Measurements from ENCODE around the gene HOTAIR.

The HOTAIR gene

DNA sequence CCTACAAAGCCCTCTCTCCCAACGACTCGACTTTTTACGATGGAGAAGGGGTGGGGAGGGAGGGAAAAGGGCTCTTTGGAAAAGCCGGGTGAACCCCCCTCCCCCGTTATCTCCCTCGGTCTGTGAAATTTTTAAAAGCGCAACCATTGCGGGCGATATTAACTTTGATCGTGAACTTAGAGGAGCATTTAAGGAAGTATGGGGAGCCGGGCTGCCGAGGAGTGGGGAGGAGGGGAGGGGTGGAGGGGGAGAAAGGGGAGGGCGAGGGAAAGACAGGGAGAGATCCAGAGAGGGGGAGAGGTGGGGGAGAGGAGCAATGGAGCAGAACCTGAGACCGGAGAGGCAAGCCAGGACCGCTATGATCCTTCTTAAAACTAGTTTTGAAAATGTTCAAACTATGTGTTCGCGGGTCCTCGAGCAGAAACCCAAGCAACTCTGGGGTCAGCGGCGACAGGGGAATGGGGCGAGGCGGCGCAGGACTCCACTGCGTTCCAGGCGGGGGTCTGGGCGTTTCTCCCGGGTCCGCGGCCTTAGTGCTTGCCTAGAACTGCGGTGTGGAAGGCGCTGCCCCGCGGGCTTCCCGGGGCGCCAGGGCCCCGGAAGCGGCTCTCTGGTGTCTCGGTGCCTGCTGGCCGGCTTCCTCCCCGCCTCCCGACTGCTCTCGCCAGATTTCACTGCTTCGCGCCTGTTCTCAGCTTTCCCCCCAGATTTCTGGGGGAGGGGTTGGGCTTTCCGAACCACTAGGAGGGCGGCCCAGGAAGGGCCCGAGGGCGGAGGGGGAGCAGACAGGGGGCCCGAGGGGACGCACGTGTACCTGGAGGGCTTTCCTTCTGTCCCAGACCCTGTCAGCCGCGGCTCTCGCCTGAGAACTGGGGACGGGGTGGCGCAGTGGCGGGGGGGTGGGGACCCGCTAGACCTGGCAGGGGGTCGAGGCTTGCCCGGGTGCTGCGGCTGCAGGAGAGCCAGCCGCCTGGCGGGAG lies at the start of gene HOTAIR:
HOTAIR (minus strand) TSS at position 871 of the 980 bp plus-strand sequence.
- no peak for DNase-seq (ENCODE audit: extremely low read depth in 1 of 2, low read depth in 1 of 2)

- DNase-seq (ENCODE audit: extremely low read depth in 1 of 2, low read depth in 1 of 2), result no peak
These were observed 49.4 kb upstream of the HOTAIR start for GRCh38 chr12:54024127-54024526.

GRCh38 chr12:54022960-54023884 lies 48.5 kb upstream of the HOTAIR start:
- DNase-seq (ENCODE audit: extremely low read depth in 1 of 2, low read depth in 1 of 2), result no peak

DNA sequence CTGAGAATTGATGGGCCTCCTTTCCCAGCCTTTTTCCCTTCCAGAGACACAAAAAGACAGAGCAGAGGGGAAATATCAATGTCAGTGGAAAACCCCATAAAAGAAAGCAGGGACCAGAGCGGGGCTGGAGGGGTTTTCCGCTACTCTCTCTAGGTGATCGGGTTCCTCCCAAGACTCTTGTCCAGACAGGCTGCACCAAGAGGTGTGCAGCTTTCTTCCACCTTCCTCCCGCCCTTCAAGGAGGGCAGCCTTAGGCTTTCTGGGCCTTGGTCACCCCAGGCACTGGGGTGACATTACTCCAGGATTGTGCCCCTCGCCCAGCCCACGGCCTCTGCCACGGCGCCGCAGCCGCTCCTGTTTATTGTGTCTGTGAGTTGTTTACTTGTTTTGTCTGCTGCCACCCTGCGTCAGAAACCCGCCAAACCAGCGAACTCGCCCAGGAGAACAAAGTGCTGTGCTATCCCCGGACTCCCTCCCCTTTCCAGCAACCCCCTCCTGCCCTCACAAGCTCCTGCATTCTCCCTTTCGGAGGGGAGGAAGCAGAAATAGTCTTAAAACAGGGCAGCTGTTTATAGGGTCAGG lies 46.8 kb upstream of the HOTAIR start:
- DNase-seq (ENCODE audit: extremely low read depth in 1 of 2, low read depth in 1 of 2), result no peak

GRCh38 chr12:54020591-54021405 lies 46.0 kb upstream of the HOTAIR start:
- no peak for DNase-seq (ENCODE audit: extremely low read depth in 1 of 2, low read depth in 1 of 2)

- no peak for DNase-seq (ENCODE audit: extremely low read depth in 1 of 2, low read depth in 1 of 2)
These were observed 45.3 kb upstream of the HOTAIR start for GRCh38 chr12:54019924-54020590.

- DNase-seq (ENCODE audit: extremely low read depth in 1 of 2, low read depth in 1 of 2), result no peak
These were observed 44.5 kb upstream of the HOTAIR start for GRCh38 chr12:54019091-54019811.

DNA sequence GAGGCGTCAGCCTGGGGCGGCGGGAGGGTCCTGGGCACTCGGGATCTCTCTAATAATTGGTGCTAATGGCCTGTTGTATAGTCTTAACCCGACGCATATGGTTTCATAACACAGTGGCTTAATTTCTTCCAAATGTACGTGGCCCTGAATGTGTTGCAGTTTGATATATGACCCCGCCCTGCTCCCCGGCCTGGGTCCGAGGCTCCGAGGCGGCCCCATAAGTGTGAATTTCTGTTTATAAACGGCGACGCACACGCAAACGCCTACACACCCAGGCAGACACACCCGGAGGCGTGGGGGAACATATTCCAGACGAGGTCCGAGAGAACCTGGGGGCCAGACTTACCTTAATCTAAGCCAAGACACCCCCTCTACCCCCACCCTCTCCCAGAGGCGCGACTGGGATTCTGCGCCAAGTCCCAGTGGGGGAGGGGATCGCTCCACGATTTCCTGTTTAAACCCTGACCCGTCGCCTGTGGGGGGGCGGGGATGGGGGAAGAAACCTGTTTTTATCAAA lies 43.8 kb upstream of the HOTAIR start:
- no peak for DNase-seq (ENCODE audit: extremely low read depth in 1 of 2, low read depth in 1 of 2)

DNA sequence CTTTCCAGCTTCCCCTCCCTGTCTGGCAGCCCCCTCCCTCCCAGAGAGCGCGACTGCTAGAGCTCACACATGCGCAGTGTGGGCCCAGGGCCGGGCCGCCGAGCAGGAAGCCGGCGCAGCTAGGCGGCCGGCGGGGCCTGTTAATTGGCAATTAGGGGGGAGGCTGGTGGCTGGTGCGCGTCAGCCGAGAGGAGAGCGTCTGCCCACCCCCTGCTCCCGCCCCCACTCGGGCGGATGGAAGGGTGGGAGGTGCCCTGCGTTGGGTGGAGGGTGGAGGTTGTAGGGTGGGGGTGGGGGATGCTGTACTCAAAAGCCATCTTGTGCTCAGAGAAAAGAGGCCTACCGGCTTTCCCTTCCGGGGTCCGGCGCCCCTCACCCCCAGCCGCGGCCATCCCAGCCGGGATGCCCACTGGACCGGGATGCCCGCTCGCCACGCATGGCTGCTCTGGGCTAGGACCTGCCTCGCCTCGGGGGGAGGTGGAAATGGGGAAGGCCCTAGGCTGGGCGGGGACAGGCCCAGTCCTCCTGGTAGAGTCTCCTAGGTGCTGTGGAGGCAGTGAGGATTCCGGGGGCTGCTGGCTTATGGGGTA lies 43.2 kb upstream of the HOTAIR start:
- peak; percentile 47 to 54 for DNase-seq (ENCODE audit: extremely low read depth in 1 of 2, low read depth in 1 of 2)

DNA sequence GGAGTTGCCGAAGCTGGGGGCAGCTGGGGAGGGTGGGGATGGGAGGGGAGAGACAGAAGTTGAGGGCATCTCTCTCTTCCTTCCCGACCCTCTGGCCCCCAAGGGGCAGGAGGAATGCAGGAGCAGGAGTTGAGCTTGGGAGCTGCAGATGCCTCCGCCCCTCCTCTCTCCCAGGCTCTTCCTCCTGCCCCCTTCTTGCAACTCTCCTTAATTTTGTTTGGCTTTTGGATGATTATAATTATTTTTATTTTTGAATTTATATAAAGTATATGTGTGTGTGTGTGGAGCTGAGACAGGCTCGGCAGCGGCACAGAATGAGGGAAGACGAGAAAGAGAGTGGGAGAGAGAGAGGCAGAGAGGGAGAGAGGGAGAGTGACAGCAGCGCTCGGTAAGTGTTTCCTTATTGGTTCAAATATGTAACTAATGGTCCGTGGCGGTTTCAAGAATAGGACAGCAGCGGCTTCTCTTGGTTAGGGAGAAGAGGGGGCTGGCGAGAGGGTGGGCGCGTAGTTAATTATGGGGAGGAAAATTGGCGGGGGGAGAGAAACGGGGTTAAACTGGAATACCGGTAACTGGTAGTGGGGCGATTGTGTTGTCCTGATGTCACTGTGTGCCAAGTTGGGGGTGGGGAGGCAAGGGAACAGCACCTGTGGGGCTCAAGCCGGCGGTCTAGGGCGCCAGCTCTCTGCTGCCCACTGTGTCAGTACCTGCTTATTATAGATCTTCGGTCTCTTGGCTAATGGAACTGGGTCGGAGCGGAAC lies 42.5 kb upstream of the HOTAIR start:
- no peak for DNase-seq (ENCODE audit: extremely low read depth in 1 of 2, low read depth in 1 of 2)

GRCh38 chr12:54016478-54016964 lies 41.8 kb upstream of the HOTAIR start:
- DNase-seq (ENCODE audit: extremely low read depth in 1 of 2, low read depth in 1 of 2), result no peak

GRCh38 chr12:54016051-54016450 lies 41.3 kb upstream of the HOTAIR start:
- no peak for DNase-seq (ENCODE audit: extremely low read depth in 1 of 2, low read depth in 1 of 2)

DNA sequence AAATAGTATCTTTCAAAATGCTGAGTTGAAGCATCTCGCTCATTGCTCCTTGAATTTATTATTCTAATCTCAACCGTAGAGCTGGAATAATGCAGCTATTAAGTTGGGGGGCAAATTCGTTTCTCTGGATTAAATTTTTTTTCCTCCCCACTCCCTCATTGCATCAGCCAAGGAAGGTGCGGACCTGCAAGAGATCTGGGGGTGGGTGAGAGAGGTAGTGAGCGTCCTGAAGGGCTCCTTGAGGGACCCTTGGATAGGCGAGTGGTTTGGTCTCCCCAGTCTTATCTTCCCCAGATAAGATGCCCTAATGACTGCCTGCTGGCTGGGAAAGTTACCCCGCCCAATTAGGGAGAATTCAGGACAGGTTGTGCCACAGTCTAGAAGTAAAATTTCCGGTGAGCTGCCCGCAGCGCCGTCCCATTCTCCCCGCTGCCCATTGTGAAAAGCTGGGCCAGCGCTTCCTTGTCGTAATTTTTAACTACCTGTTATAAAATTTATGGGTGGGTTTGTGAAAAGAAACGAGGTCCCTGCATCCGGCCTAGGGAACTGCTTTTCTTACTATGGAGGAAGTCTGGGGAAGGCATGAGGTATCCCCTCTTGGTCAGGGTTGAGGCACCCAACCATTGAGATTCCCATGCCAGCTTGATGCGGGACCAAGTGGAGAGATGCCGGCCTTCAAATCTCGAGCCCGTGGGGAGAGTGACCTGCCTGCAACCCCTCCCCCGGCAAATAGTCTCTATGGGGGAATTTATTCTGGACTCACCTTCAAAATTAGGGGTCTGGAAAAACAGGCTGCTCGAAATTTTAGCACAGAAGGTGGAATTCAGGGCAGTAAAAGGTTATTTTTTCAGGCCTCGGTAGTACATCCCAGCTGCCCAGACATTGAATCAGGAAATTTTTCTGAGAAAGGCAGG lies 40.5 kb upstream of the HOTAIR start:
- DNase-seq (ENCODE audit: extremely low read depth in 1 of 2, low read depth in 1 of 2), result no peak

DNA sequence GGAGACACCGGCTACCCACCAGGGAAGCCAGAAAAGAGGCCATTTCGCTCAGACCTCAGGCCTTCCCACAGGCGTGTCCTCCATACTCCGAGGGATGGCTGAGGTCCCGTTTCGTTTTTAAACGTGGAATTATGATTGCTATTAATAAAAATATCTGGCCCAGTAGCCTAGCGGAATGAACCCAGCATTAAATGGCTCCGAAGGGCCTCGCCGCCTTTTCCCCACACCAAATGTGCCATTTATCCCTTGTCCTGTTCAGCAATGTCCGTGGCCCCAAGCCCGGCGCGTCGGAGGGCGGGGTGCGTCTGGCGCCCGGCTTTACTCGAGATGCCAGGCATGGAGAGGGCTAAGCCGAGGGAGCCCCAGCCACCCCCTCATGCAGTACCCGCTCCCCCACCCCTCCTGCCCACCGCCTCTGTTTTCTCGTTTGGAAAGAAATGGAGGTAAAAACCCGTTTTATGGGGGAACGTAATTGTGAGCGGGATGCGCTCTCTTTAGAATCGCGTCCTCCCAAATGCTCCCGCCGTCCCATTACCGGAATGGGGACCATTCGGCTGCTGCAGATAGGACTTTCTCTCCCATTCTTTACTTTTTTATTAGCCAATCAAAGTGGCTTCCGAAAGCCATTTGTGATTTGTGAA lies 39.7 kb upstream of the HOTAIR start:
- DNase-seq (ENCODE audit: extremely low read depth in 1 of 2, low read depth in 1 of 2), result no peak

- no peak for DNase-seq (ENCODE audit: extremely low read depth in 1 of 2, low read depth in 1 of 2)
These were observed 38.1 kb upstream of the HOTAIR start for GRCh38 chr12:54012631-54013409.
